H1 (cell line): ENCODE results near the gene UGGT2. TPM values are rescaled to one million over a fixed set of nuclear protein-coding genes. Genes with fewer than 3 reads are reported as not detected.

Experiments used
- CTCF ChIA-PET: fragments of 300-600 bp; sonication (Branson Sonifier 250); formaldehyde crosslinking; loops from one replicate; lab custom pipeline; 2021; ENCODE audit not compliant: partially characterized antibody; lab: Charles Lee
- POLR2A ChIA-PET: fragments of 300-600 bp; sonication (Branson Sonifier 250); formaldehyde crosslinking; loops from one replicate; lab custom pipeline; 2021; ENCODE audit warnings: inconsistent platforms; ENCODE audit not compliant: partially characterized antibody; lab: Charles Lee
- DNase-seq, 2 experiments: peaks; one replicate each; pipeline versions ENCODE4 v3.0.0 to v3.0.0-alpha.2; 2010 to 2022; ENCODE audit warnings: low spot score in 2 of 2, low read depth in 1 of 2, mixed read lengths in 1 of 2
- FAIRE-seq: peaks from 2 replicates; lab custom pipeline; 2011; peaks lifted over from hg19 to GRCh38; lab: Jason Lieb, UNC
- H2AFZ ChIP-seq: 2 replicates; pipeline ENCODE4 v1.8.1; 2012; ENCODE audit warnings: low read length, inconsistent platforms
- H2AK5ac ChIP-seq: 2 replicates; pipeline ENCODE4 v1.6.1; 2013; ENCODE audit warnings: low read depth, low read length
- H2BK120ac ChIP-seq: replicated peaks from 2 replicates; pipeline ENCODE3; 2013; ENCODE audit warnings: low read depth, low read length, inconsistent platforms
- H2BK12ac ChIP-seq: 2 replicates; pipeline ENCODE4 v1.6.1; 2013; ENCODE audit warnings: low read depth, low read length
- H2BK15ac ChIP-seq: 2 replicates; pipeline ENCODE4 v1.6.1; 2013; ENCODE audit warnings: low read length
- H2BK20ac ChIP-seq: 2 replicates; pipeline ENCODE4 v1.6.1; 2013; ENCODE audit warnings: low read length
- H2BK5ac ChIP-seq: 2 replicates; pipeline ENCODE4 v1.6.1; 2013; ENCODE audit warnings: low read depth, low read length
- H3K14ac ChIP-seq: 2 replicates; pipeline ENCODE4 v1.6.1; 2013; ENCODE audit warnings: inconsistent platforms; ENCODE audit not compliant: insufficient read length
- H3K18ac ChIP-seq: 2 replicates; pipeline ENCODE4 v1.6.1; 2013; ENCODE audit warnings: low read length; ENCODE audit errors: extremely low read depth
- H3K23ac ChIP-seq: 2 replicates; pipeline ENCODE4 v1.6.1; 2013; ENCODE audit warnings: inconsistent platforms; ENCODE audit not compliant: insufficient read length
- H3K23me2 ChIP-seq: 2 replicates; pipeline ENCODE4 v1.6.1; 2013; ENCODE audit warnings: low read depth, low read length
- H3K27ac ChIP-seq: 2 replicates; pipeline ENCODE4 v1.6.1; 2011; ENCODE audit warnings: low read depth, low read length, inconsistent platforms
- H3K27me3 ChIP-seq, 4 experiments: replicated peaks in 1 of 4; 1 replicate in 1 of 4; 2 replicates in 3 of 4; pipeline versions ENCODE4 v1.6.1 to v1.8.1; 2011 to 2013; ENCODE audit warnings: low read length in 3 of 4, mild to moderate bottlenecking in 3 of 4, inconsistent platforms in 2 of 4, mixed read lengths in 2 of 4, moderate library complexity in 1 of 4; ENCODE audit not compliant: control insufficient read depth in 3 of 4, insufficient read depth in 3 of 4; ENCODE audit errors: extremely low read depth in 1 of 4
- H3K36me3 ChIP-seq, 4 experiments: 2 replicates each; pipeline versions ENCODE4 v1.6.1 to v1.8.1; 2011 to 2013; ENCODE audit warnings: mild to moderate bottlenecking in 4 of 4, low read length in 3 of 4, moderate library complexity in 2 of 4, control low read depth in 1 of 4, inconsistent platforms in 1 of 4; ENCODE audit not compliant: insufficient read depth in 4 of 4, control insufficient read depth in 2 of 4
- H3K4ac ChIP-seq: replicated peaks from 2 replicates; pipeline ENCODE3; 2013; ENCODE audit warnings: low read length, low read depth, mixed read lengths, inconsistent platforms; ENCODE audit not compliant: insufficient read length
- H3K4me1 ChIP-seq, 4 experiments: replicated peaks in 1 of 4; 1 replicate in 1 of 4; 2 replicates in 3 of 4; pipeline versions ENCODE4 v1.6.1 to v1.8.1; 2011 to 2013; ENCODE audit warnings: low read length in 3 of 4, inconsistent platforms in 2 of 4, mixed read lengths in 1 of 4; ENCODE audit not compliant: insufficient read depth in 4 of 4, control insufficient read depth in 3 of 4
- H3K4me2 ChIP-seq, 2 experiments: 2 replicates each; pipeline versions ENCODE4 v1.6.1 to v1.8.1; 2011 to 2013; ENCODE audit warnings: low read depth in 2 of 2, low read length in 2 of 2, control low read depth in 1 of 2, inconsistent platforms in 1 of 2, mild to moderate bottlenecking in 1 of 2; ENCODE audit not compliant: insufficient read depth in 1 of 2
- H3K4me3 ChIP-seq, 4 experiments: fragments of 200-600, 300-600 bp in 1 of 4; sonication (generic), shearing (Covaris generic), sonication (Bioruptor Twin) in 1 of 4; 2 replicates each; pipeline versions ENCODE4 v1.5.1 to v1.8.1; 2011 to 2016; ENCODE audit warnings: low read length in 4 of 4, low read depth in 3 of 4, control low read depth in 2 of 4, inconsistent platforms in 2 of 4, mild to moderate bottlenecking in 2 of 4, mixed read lengths in 1 of 4, moderate library complexity in 1 of 4; ENCODE audit not compliant: insufficient read depth in 2 of 4; ENCODE audit errors: extremely low read depth in 1 of 4
- H3K56ac ChIP-seq: replicated peaks from 2 replicates; pipeline ENCODE3; 2013; ENCODE audit warnings: low read depth, mild to moderate bottlenecking, mixed read lengths, low read length, inconsistent platforms; ENCODE audit not compliant: insufficient read length
- H3K79me1 ChIP-seq: 2 replicates; pipeline ENCODE4 v1.6.1; 2013; ENCODE audit warnings: low read depth, low read length, control low read depth
- H3K79me2 ChIP-seq, 2 experiments: 2 replicates each; pipeline versions ENCODE4 v1.6.1 to v1.8.1; 2012 to 2013; ENCODE audit warnings: low read length in 2 of 2, mild to moderate bottlenecking in 2 of 2, inconsistent platforms in 1 of 2; ENCODE audit not compliant: insufficient read depth in 2 of 2, control insufficient read depth in 1 of 2
- H3K9ac ChIP-seq, 4 experiments: replicated peaks in 1 of 4; 1 replicate in 1 of 4; 2 replicates in 3 of 4; pipeline versions ENCODE4 v1.6.1 to v1.8.1; 2011 to 2013; ENCODE audit warnings: low read depth in 3 of 4, low read length in 3 of 4, control low read depth in 2 of 4, mild to moderate bottlenecking in 2 of 4, moderate library complexity in 2 of 4, inconsistent platforms in 1 of 4; ENCODE audit errors: extremely low read depth in 1 of 4
- H3K9me3 ChIP-seq, 2 experiments: 2 replicates each; pipeline versions ENCODE4 v1.6.1 to v1.8.1; 2012 to 2013; ENCODE audit warnings: mild to moderate bottlenecking in 2 of 2, moderate library complexity in 2 of 2, control low read depth in 1 of 2, inconsistent platforms in 1 of 2, low read depth in 1 of 2, low read length in 1 of 2, mixed read lengths in 1 of 2; ENCODE audit not compliant: insufficient read depth in 2 of 2
- H4K20me1 ChIP-seq, 2 experiments: replicated peaks in 1 of 2; 2 replicates each; pipeline versions ENCODE3 to v1.8.1; 2011 to 2013; ENCODE audit warnings: inconsistent platforms in 2 of 2, low read length in 2 of 2, mild to moderate bottlenecking in 1 of 2; ENCODE audit not compliant: insufficient read depth in 2 of 2, control insufficient read depth in 1 of 2
- H4K5ac ChIP-seq: 2 replicates; pipeline ENCODE4 v1.6.1; 2013; ENCODE audit warnings: low read length, low read depth, mixed read lengths, inconsistent platforms; ENCODE audit not compliant: insufficient read length
- H4K8ac ChIP-seq: 2 replicates; pipeline ENCODE4 v1.8.0; 2013; ENCODE audit warnings: mild to moderate bottlenecking, moderate library complexity, low read length, inconsistent platforms; ENCODE audit not compliant: insufficient read depth; ENCODE audit errors: extremely low read depth
- H4K91ac ChIP-seq: replicated peaks from 2 replicates; pipeline ENCODE3; 2013; ENCODE audit warnings: low read length, mixed read lengths, inconsistent platforms; ENCODE audit not compliant: insufficient read length
- CEBPB ChIP-seq: IDR thresholded peaks from 2 replicates; pipeline ENCODE4 v1.6.1; 2012; ENCODE audit warnings: low read depth, low read length
- FOSL1 ChIP-seq: IDR thresholded peaks from 2 replicates; pipeline ENCODE4 v1.6.1; 2011; ENCODE audit warnings: mild to moderate bottlenecking, low read depth, low read length, moderate library complexity; ENCODE audit not compliant: insufficient read depth
- POU5F1 ChIP-seq: IDR thresholded peaks from 2 replicates; pipeline ENCODE4 v1.6.1; 2011; ENCODE audit warnings: low read depth, mild to moderate bottlenecking, low read length, moderate library complexity
- RAD21 ChIP-seq, 2 experiments: IDR thresholded peaks in 1 of 2; conservative IDR thresholded peaks in 1 of 2; 2 replicates each; pipeline ENCODE4 v1.6.1; 2011; ENCODE audit warnings: low read depth in 2 of 2, low read length in 2 of 2, improper control_type of control experiment in 1 of 2, inconsistent platforms in 1 of 2, mild to moderate bottlenecking in 1 of 2, moderate library complexity in 1 of 2
- SIN3A ChIP-seq, 2 experiments: IDR thresholded peaks in 1 of 2; conservative IDR thresholded peaks in 1 of 2; 2 replicates each; pipeline ENCODE4 v1.6.1; 2011 to 2012; ENCODE audit warnings: low read length in 2 of 2, improper control_type of control experiment in 1 of 2, low read depth in 1 of 2, mild to moderate bottlenecking in 1 of 2
- SIX5 ChIP-seq: IDR thresholded peaks from 2 replicates; pipeline ENCODE4 v1.6.1; 2011; ENCODE audit warnings: mild to moderate bottlenecking, low read depth, low read length
- TBP ChIP-seq: IDR thresholded peaks from 2 replicates; pipeline ENCODE4 v1.6.1; 2011; ENCODE audit warnings: low read depth, low read length, improper control_type of control experiment
- WGBS, 2 experiments: shearing (Covaris generic) in 1 of 2; methylation state at CpG; one replicate each; pipeline versions ENCODE4 v1.1.6 to v1.1.7; 2013 to 2015; ENCODE audit warnings: low lambda C conversion rate in 2 of 2, mixed read lengths in 2 of 2, inconsistent platforms in 1 of 2, low coverage in 1 of 2, missing lambda C conversion rate in 1 of 2; ENCODE audit not compliant: insufficient replicate concordance in 2 of 2, insufficient coverage in 1 of 2, insufficient read length in 1 of 2; ENCODE audit errors: extremely low coverage in 1 of 2, missing lambda C conversion rate in 1 of 2; 5-methylcytosine and 5-hydroxymethylcytosine counted together
- polyA plus RNA-seq, 7 experiments: library from polyadenylated mRNA; depleted of rRNA in 3 of 7; stranded (reverse) in 5 of 7; unstranded in 2 of 7; fragments of >200 nt in 5 of 7; fragments of 200-250 nt in 2 of 7; gene quantifications; 1 replicate in 5 of 7; 2 replicates in 1 of 7; 4 replicates in 1 of 7; pipeline versions ENCODE4 v1.2.1 to v1.2.3, GENCODE V29; 2011 to 2013; ENCODE audit warnings: missing spikeins in 2 of 7, mixed read lengths in 2 of 7
- total RNA-seq: library from RNA; stranded (reverse); fragmentation: NEBNext Ultra II Directional; extraction: Animal tissue kit (Norgen Biotek cat#: 25700); gene quantifications from 2 replicates; pipeline ENCODE4 v1.2.1, GENCODE V29; 2021
- TF ChIP-seq, protein P1 (sequence below), 3 experiments: IDR thresholded peaks; 1 replicate in 2 of 3; 2 replicates in 1 of 3; pipeline versions ENCODE4 v1.5.1 to v1.6.1; 2011; ENCODE audit warnings: low read length in 3 of 3, mild to moderate bottlenecking in 3 of 3, inconsistent platforms in 2 of 3, low read depth in 1 of 3, moderate library complexity in 1 of 3; ENCODE audit not compliant: insufficient read depth in 1 of 3; ENCODE audit errors: control extremely low read depth in 1 of 3

The UGGT2 gene
- total and polyA plus RNA-seq, 2 of the 8 experiments (the other 6 are each of a cell fraction or from before 2014, with no cell fraction given) = 5.9 to 25.1 TPM

DNA sequence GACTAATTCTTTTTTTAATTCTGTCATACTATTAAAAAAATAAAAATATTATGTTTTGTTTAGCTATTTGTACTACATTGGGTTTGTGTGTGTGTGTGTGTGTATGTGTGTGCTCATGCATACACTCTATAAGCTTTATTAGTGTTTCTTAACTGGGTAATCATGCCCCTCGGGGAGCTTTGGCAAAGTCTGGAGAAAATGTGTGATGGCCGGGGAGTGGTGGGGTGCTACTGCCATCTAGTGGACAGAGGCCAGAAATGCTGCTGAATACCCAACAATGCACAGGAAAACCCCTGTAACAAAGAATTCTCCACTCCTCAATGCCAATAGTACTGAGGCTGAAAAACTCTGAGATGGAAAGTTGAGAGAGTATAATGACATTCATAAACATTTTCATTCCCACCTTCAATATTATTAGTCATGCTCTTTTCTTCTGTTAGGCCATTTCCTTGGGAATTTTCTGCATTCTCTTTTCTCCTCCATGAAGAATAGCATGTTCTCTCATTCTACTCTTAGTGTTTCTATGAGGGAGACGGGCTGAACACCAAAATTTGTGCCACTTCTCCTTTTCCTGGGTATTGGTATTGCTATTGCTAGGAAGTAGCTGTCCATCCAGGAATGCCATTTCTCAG is 219.0 kb downstream of the UGGT2 start:
- no peak overlapping the region for H2AFZ ChIP-seq
- no peaks in the 10 kb centered on the region for H3K36me3 ChIP-seq
- H2AK5ac ChIP-seq = no peak overlapping the region
- no peak overlapping the region for H3K56ac ChIP-seq
- H2BK20ac ChIP-seq = no peak overlapping the region
- TF ChIP-seq TBP (no peak), FOSL1 (no peak), SIX5 (no peak), CEBPB (no peak), POU5F1 (no peak), SIN3A (conservative IDR thresholded peaks at IDR 0.05 in 1 of 2, IDR thresholded peaks at IDR 0.05 in 1 of 2; ENCODE audit: low read depth in 1 of 2, low read length in 2 of 2) (0 out of 4 replicates have a peak, but pooled peaks of 1 of the 2 experiments have one; percentile 26), RAD21 (IDR thresholded peaks at IDR 0.05 in 1 of 2, conservative IDR thresholded peaks at IDR 0.05 in 1 of 2; ENCODE audit: low read depth in 2 of 2, low read length in 2 of 2) (peak; percentile 98 to 99)
- TF ChIP-seq, protein P1, sequence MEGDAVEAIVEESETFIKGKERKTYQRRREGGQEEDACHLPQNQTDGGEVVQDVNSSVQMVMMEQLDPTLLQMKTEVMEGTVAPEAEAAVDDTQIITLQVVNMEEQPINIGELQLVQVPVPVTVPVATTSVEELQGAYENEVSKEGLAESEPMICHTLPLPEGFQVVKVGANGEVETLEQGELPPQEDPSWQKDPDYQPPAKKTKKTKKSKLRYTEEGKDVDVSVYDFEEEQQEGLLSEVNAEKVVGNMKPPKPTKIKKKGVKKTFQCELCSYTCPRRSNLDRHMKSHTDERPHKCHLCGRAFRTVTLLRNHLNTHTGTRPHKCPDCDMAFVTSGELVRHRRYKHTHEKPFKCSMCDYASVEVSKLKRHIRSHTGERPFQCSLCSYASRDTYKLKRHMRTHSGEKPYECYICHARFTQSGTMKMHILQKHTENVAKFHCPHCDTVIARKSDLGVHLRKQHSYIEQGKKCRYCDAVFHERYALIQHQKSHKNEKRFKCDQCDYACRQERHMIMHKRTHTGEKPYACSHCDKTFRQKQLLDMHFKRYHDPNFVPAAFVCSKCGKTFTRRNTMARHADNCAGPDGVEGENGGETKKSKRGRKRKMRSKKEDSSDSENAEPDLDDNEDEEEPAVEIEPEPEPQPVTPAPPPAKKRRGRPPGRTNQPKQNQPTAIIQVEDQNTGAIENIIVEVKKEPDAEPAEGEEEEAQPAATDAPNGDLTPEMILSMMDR (IDR thresholded peaks at IDR 0.05; ENCODE audit: control extremely low read depth in 1 of 3, insufficient read depth in 1 of 3, low read depth in 1 of 3, low read length in 3 of 3) = peak; percentile 82 to 87 (median 87)
- no peak overlapping the region for H3K14ac ChIP-seq
- H3K27ac ChIP-seq = no peak overlapping the region
- FAIRE-seq (peak; percentile 94), DNase-seq (peak; percentile 25 to 81)
- no peak overlapping the region for H3K4me2 ChIP-seq
- H4K8ac ChIP-seq = no peak overlapping the region
- H2BK12ac ChIP-seq = no peak overlapping the region
- no peak overlapping the region for H3K4ac ChIP-seq
- ChIA-PET POLR2A (interaction anchor here (1.2 kb wide), 1 partner anchor 191 kb away, joined by 3 read pairs; no protein-coding TSS in a partner anchor), CTCF (interaction anchor here (0.6 to 8.4 kb wide), 62 partner anchors 9 to 1273 kb away, joined by 3 to 142 read pairs (median 4); partner anchors contain the start of genes DNAJC3 and DZIP1)
- H2BK120ac ChIP-seq = no peak overlapping the region
- no peak overlapping the region for H3K4me3 ChIP-seq
- no peak overlapping the region for H3K9ac ChIP-seq
- no peak overlapping the region for H3K23ac ChIP-seq
- no peak overlapping the region for H3K18ac ChIP-seq
- no peaks in the 10 kb centered on the region for H4K20me1 ChIP-seq
- H4K5ac ChIP-seq = no peak overlapping the region
- 55% methylated on average over 3 of the region's 3 CpGs; no CpG with 5 or more reads in 1 of the 2 experiments for WGBS, 2 experiments
- no peaks in the 10 kb centered on the region for H3K4me1 ChIP-seq
- no peaks in the 10 kb centered on the region for H3K79me1 ChIP-seq
- H2BK15ac ChIP-seq = no peak overlapping the region
- H3K79me2 ChIP-seq = no peaks in the 10 kb centered on the region
- peaks cover 4 to 6% of the 10 kb centered on the region in 2 experiments; a peak in 2 of 4 replicates for H3K9me3 ChIP-seq
- no peaks in the 10 kb centered on the region for H3K27me3 ChIP-seq
- no peaks in the 10 kb centered on the region for H3K23me2 ChIP-seq
- H2BK5ac ChIP-seq = no peak overlapping the region
- no peak overlapping the region for H4K91ac ChIP-seq
